Loucy (cell line): ENCODE measurements around the gene FSTL3.

ENCODE experiments used
- EZH2phosphoT487 ChIP-seq: fragments of 200-600 bp; IDR thresholded peaks from 2 replicates; pipeline ENCODE4 v1.6.1; 2018; ENCODE audit warnings: antibody characterized with exemption, mild to moderate bottlenecking, moderate library complexity, borderline replicate concordance
- TF ChIP-seq, protein P1 (sequence below): fragments of 200-600 bp; sonication (generic); conservative IDR thresholded peaks from 2 replicates; pipeline ENCODE4 v1.5.1; 2014; ENCODE audit warnings: mild to moderate bottlenecking, antibody characterized with exemption, low read length

DNA sequence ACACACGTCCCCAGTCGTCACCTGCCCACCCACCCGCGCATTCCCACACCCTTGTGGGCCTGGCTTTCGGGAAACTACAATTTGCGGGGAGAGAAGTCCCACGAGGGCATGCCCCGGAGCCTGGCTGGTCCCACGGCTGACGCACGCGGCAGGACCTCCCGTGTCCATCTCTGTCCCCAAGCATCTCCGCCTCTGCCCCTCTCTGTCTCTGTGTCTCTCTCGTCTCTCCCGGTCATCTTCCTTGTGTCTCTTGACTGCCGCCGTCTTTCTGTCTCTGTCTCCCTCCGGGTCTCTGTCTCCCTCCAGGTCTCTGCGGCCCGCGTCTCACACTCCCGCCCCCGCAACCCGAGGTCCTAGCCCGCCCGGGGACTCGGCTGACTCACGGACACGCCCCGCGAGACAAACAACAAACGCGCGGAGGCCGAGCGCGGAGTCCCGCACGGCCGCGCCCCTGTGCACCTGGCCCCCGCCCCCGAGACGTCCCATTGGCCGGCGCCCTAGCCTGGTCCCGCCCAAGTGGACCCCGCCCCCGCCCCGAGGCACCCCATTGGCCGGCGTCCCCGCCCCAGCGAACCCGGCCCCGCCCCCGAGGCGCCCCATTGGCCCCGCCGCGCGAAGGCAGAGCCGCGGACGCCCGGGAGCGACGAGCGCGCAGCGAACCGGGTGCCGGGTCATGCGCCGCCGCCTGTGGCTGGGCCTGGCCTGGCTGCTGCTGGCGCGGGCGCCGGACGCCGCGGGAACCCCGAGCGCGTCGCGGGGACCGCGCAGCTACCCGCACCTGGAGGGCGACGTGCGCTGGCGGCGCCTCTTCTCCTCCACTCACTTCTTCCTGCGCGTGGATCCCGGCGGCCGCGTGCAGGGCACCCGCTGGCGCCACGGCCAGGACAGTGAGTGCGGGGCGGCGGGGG is 36.7 kb upstream of the FSTL3 start, which contains the start of gene FGF22:
- TF ChIP-seq, protein P1, sequence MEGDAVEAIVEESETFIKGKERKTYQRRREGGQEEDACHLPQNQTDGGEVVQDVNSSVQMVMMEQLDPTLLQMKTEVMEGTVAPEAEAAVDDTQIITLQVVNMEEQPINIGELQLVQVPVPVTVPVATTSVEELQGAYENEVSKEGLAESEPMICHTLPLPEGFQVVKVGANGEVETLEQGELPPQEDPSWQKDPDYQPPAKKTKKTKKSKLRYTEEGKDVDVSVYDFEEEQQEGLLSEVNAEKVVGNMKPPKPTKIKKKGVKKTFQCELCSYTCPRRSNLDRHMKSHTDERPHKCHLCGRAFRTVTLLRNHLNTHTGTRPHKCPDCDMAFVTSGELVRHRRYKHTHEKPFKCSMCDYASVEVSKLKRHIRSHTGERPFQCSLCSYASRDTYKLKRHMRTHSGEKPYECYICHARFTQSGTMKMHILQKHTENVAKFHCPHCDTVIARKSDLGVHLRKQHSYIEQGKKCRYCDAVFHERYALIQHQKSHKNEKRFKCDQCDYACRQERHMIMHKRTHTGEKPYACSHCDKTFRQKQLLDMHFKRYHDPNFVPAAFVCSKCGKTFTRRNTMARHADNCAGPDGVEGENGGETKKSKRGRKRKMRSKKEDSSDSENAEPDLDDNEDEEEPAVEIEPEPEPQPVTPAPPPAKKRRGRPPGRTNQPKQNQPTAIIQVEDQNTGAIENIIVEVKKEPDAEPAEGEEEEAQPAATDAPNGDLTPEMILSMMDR, result no peak
- no peak for TF ChIP-seq EZH2phosphoT487
